Subcutaneous abdominal adipose tissue (tissue), 5 donors: Measurements from ENCODE around the gene COL8A2.
"Not testable (repeated sequence)": the region's sequence is repeated elsewhere in the genome, so short reads cannot be mapped to it uniquely, and the experiment has no call there.

Source experiments
- H3K27ac ChIP-seq: one replicate; pipeline ENCODE4 v1.7.0; 2013; ENCODE audit warnings: low read depth, mild to moderate bottlenecking, inconsistent platforms, low read length, moderate library complexity
- H3K27me3 ChIP-seq, 5 donors: one replicate each; pipeline ENCODE4 v1.7.0; 2013; ENCODE audit warnings: low read length in 5 of 5, inconsistent platforms in 1 of 5; ENCODE audit not compliant: control insufficient read depth in 5 of 5, insufficient read depth in 4 of 5
- H3K36me3 ChIP-seq, 5 donors: one replicate each; pipeline ENCODE4 v1.7.0; 2013; ENCODE audit warnings: low read length in 5 of 5; ENCODE audit not compliant: control insufficient read depth in 5 of 5, insufficient read depth in 5 of 5
- H3K4me1 ChIP-seq, 5 donors: one replicate each; pipeline ENCODE4 v1.7.0; 2013; ENCODE audit warnings: low read length in 5 of 5, mild to moderate bottlenecking in 3 of 5, moderate library complexity in 1 of 5; ENCODE audit not compliant: control insufficient read depth in 5 of 5, insufficient read depth in 5 of 5
- H3K4me3 ChIP-seq, 5 donors: one replicate each; pipeline ENCODE4 v1.7.0; 2013; ENCODE audit warnings: low read length in 5 of 5, low read depth in 1 of 5
- H3K9ac ChIP-seq, 5 donors: one replicate each; pipeline ENCODE4 v1.7.0; 2013; ENCODE audit warnings: low read length in 5 of 5, mild to moderate bottlenecking in 4 of 5, moderate library complexity in 3 of 5
- H3K9me3 ChIP-seq, 5 donors: one replicate each; pipeline ENCODE4 v1.7.0; 2013; ENCODE audit warnings: low read length in 5 of 5; ENCODE audit not compliant: control insufficient read depth in 5 of 5
- donor health status: healthy.
- donor health status: healthy.
- donor health status: healthy.
- donor health status: healthy.
- donor health status: healthy.

Gene COL8A2

GRCh38 chr1:36165145-36165544 is 40.1 kb upstream of the COL8A2 start:
- no peaks in the 10 kb centered on the region for H3K9me3 ChIP-seq
- H3K9ac ChIP-seq = peak overlapping the region in 2 of 5 donors; percentile 5 to 17
- no peak overlapping the region for H3K4me3 ChIP-seq
- H3K27me3 ChIP-seq = no peaks in the 10 kb centered on the region
- peaks cover 0 to 19% (median 16%) of the 10 kb centered on the region in 5 donors for H3K36me3 ChIP-seq
- peak overlapping the region; percentile 88 for H3K27ac ChIP-seq
- H3K4me1 ChIP-seq = peaks cover 10 to 94% (median 85%) of the 10 kb centered on the region in 5 donors

- H3K4me1 ChIP-seq = peaks cover 15 to 94% (median 86%) of the 10 kb centered on the region in 5 donors
- peak overlapping the region; percentile 88 for H3K27ac ChIP-seq
Observed at GRCh38 chr1:36164361-36164760, 39.3 kb upstream of the COL8A2 start.

GRCh38 chr1:36163426-36163825 is 38.4 kb upstream of the COL8A2 start:
- Histone ChIP-seq H3K36me3 (peaks cover 0 to 20% (median 16%) of the 10 kb centered on the region in 5 donors), H3K4me1 (peaks cover 15 to 96% (median 90%) of the 10 kb centered on the region in 5 donors), H3K4me3 (peak overlapping the region in 1 of 5 donors; percentile 23), H3K27me3 (no peaks in the 10 kb centered on the region), H3K27ac (peak overlapping the region; percentile 88), H3K9ac (peak overlapping the region in 3 of 5 donors; percentile 48 to 78 (median 64)), H3K9me3 (no peaks in the 10 kb centered on the region)

More at GRCh38 chr1:36164361-36164760, 39.3 kb upstream of the COL8A2 start:
- no peaks in the 10 kb centered on the region for H3K9me3 ChIP-seq
- H3K4me3 ChIP-seq = no peak overlapping the region
- H3K36me3 ChIP-seq = peaks cover 0 to 19% (median 15%) of the 10 kb centered on the region in 5 donors
- peak overlapping the region in 2 of 5 donors; percentile 5 to 48 for H3K9ac ChIP-seq
- no peaks in the 10 kb centered on the region for H3K27me3 ChIP-seq

DNA sequence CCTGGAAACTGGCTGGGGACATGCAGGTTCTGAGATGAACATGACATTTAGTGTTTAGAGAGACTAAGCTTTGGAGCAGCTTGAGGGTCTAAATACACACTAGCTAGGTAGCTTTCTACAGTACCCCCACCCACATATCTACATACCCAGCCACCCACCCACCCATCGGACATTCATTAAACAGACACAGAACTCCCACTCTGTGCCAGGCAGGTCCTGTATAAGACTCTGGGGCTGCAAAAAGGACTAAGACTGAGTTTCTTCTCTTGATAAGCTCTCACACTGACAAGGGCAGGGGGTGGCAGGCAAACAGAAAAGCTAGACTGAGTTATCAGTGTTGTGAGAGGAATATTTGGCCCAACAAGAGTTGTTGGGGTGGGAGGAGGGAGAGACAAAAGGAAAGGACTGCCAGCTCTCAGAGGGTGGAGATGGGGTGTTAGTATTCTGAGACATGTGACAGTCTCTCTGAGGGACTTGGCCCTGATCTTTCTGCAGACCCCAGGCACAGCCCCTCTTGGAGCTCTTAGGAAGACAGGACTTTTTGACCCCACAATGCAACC is 37.7 kb upstream of the COL8A2 start:
- Histone ChIP-seq H3K27me3 (no peaks in the 10 kb centered on the region), H3K9me3 (no peaks in the 10 kb centered on the region), H3K36me3 (peaks cover 0 to 19% (median 18%) of the 10 kb centered on the region in 5 donors), H3K4me3 (peak overlapping the region in 1 of 5 donors; percentile 23), H3K27ac (peak overlapping the region; percentile 88), H3K9ac (peak overlapping the region; percentile 64 to 79 (median 78)), H3K4me1 (peaks cover 19 to 96% (median 92%) of the 10 kb centered on the region in 5 donors)

- Histone ChIP-seq H3K27me3 (no peaks in the 10 kb centered on the region), H3K4me1 (peaks cover 19 to 94% (median 93%) of the 10 kb centered on the region in 5 donors), H3K27ac (peak overlapping the region; percentile 88), H3K36me3 (peaks cover 0 to 12% (median 9%) of the 10 kb centered on the region in 5 donors), H3K9ac (peak overlapping the region; percentile 64 to 87 (median 78)), H3K9me3 (no peaks in the 10 kb centered on the region), H3K4me3 (peak overlapping the region; percentile 58 to 79 (median 60))
Observed at GRCh38 chr1:36161641-36162531, 36.9 kb upstream of the COL8A2 start.

DNA sequence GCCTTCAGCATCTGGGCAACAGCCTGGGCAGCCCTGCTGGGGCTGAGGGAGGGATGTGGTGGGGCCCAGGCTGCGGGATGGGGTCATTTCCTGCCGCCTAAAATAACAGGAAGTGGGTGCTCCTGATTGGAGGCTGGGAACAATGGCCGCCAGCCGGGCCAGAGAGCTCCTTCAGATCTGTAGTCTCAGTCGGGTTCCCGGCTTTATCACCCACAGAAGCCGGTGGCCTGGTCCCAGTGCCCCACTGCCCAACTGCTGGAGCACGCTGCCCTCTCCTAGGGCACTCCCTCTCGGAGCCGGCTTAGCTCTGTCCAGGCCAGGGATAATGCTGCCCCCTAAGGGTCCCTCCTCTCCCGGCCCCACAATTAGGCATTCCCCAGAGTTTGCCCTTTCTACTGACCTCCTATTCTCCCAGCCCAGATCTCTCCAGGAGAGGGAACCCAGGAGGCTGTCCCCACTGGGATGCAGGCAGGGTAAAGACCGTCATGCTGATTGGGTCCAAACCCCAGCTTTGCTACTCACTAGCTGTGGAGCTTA is 36.0 kb upstream of the COL8A2 start:
- H3K27me3 ChIP-seq = no peaks in the 10 kb centered on the region
- peak overlapping the region; percentile 64 to 87 (median 78) for H3K9ac ChIP-seq
- H3K4me3 ChIP-seq = peak overlapping the region; percentile 58 to 79 (median 60)
- peak overlapping the region; percentile 88 for H3K27ac ChIP-seq
- H3K4me1 ChIP-seq = peaks cover 19 to 89% (median 85%) of the 10 kb centered on the region in 5 donors
- H3K9me3 ChIP-seq = no peaks in the 10 kb centered on the region
- H3K36me3 ChIP-seq = peaks cover 0 to 12% (median 7%) of the 10 kb centered on the region in 5 donors

DNA sequence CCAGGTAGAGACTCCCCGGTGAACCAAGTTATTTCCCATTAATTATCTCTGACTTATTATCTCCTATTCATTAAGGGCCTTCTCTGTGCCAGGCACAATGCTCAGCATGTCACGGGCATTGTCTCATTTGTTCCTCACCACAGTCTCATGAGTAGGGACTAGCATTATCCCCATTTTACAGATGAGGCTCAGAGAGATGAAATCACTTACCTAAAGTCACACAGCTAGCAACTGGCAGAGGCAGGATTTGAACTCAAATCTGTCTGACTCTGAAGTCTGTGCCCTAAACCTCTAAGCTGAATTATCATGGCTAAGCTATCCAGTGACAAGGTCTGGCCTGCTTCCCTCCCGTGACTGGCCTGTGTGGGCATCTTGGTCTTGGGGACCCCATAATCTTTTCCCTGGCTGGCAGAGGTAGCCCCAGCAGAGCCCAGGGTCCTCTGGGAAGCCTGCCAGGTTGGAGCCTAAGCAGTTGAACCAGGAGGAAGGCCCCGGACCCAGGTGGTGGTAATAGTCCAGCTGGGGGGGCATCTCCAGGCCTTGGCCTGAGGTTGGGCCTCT is 35.4 kb upstream of the COL8A2 start:
- H3K36me3 ChIP-seq = peaks cover 0 to 12% (median 7%) of the 10 kb centered on the region in 5 donors
- peak overlapping the region; percentile 49 to 67 (median 59) for H3K4me3 ChIP-seq
- H3K9ac ChIP-seq = peak overlapping the region; percentile 64 to 87 (median 78)
- no peaks in the 10 kb centered on the region for H3K9me3 ChIP-seq
- peak overlapping the region; percentile 88 for H3K27ac ChIP-seq
- H3K27me3 ChIP-seq = no peaks in the 10 kb centered on the region
- peaks cover 19 to 83% (median 83%) of the 10 kb centered on the region in 5 donors for H3K4me1 ChIP-seq

- Histone ChIP-seq H3K9ac (peak overlapping the region; percentile 52 to 87 (median 78)), H3K4me3 (peak overlapping the region; percentile 49 to 67 (median 59)), H3K4me1 (peaks cover 19 to 86% (median 83%) of the 10 kb centered on the region in 5 donors)
Observed at GRCh38 chr1:36159614-36160387, 34.8 kb upstream of the COL8A2 start.

DNA sequence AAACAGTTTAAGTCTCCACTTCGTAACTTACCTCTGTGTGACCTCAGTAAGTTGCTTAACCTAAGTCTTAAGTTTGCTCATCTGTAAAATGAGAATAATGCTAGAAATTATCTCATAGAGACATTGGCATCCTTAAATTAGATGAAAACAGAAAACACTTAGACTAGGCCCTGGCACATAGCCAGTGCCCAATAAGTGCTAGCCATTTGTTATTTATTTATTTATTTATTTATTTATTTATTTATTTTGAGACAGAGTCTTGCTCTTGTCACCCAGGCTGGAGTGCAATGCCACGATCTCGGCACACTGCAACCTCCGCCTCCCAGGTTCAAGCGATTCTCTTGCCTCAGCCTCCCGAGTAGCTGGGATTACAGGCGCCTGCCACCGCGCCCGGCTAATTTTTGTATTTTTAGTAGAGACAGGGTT is 33.8 kb upstream of the COL8A2 start:
- H3K27ac ChIP-seq = peak overlapping the region; percentile 100
- peak overlapping the region; percentile 90 to 99 (median 96) for H3K4me3 ChIP-seq
- peaks cover 0 to 12% (median 7%) of the 10 kb centered on the region in 5 donors for H3K36me3 ChIP-seq
- H3K27me3 ChIP-seq, H3K9me3 ChIP-seq: not testable (repeated sequence)
- H3K4me1 ChIP-seq = peaks cover 16 to 84% (median 81%) of the 10 kb centered on the region in 5 donors
- H3K9ac ChIP-seq = peak overlapping the region in 4 of 5 donors; percentile 92 to 99 (median 94)

More at GRCh38 chr1:36159614-36160387, 34.8 kb upstream of the COL8A2 start:
- Histone ChIP-seq H3K36me3 (peaks cover 0 to 12% (median 7%) of the 10 kb centered on the region in 5 donors), H3K27ac (peak overlapping the region; percentile 88), H3K27me3 (no peaks in the 10 kb centered on the region), H3K9me3 (no peaks in the 10 kb centered on the region)
